ENCODE measurements around the gene PTPRO.
A peak's percentile ranks its signal among the peaks of the same experiment; 100 is the strongest.

The PTPRO gene

DNA sequence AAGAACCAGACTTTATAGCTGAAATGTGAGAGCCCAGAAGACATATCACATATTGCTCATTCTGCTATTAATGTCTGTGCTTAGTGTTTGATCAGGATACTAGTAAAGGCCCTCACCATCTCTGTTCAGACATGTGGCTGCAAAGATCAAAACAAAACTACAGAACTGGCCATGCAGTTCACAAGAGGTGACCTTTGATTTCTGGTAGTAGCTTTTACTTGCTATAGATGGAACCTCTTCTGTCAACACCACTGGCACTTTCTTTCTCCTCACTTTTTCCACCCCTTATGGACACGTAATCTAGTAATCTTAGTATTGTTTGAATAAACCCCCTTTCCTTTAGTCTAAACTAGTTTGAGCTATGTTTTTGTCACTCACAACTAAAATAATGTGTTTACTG is 252.0 kb downstream of the PTPRO start:
- DNase-seq: no peak

DNA sequence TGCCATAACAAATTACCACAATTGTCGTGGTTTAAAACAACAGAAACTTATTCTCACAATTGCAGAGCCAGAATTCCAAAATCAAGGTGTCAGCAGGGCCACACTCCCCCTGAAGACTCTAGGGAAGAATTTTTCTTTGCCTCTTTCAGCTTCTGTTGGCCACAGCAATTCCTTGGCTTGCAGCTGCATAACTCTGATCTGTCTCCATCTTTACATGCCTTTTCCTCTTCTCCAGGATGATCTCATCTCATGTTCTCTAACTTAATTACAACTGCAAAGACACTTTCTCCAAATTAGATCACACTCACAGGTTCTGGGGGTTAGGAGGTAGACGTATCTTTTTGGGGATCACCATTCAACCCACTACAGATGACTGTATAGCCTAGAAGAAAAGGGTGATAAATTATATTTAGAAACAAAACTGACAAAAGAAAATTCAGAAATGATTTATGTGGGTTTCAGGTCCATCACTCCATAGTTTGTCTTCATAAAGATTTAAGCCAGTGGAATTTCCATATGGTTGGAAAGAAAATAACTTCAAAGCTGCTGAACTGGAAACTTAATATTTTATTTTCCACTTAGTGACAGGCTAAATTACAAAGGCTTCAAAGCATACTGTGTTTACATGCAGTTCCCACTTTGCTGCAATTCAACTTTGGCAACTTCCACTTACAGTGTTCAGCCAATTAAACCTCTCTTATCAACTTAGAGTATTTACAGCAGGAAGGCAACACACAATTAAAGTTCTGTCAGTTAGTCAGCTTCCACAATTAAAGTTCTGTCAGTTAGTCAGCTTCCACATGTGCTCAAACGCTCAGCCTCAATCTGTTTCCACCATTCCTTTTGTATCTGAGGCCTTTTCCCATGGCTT is 253.6 kb downstream of the PTPRO start:
- no peak for DNase-seq

- no peak for DNase-seq
Observed at GRCh38 chr12:15580431-15580830, 258.1 kb downstream of the PTPRO start.

- no peak for DNase-seq
Observed at GRCh38 chr12:15581006-15581405, 258.7 kb downstream of the PTPRO start.

- no peak for DNase-seq
Observed at GRCh38 chr12:15583804-15584203, 261.5 kb downstream of the PTPRO start.

DNA sequence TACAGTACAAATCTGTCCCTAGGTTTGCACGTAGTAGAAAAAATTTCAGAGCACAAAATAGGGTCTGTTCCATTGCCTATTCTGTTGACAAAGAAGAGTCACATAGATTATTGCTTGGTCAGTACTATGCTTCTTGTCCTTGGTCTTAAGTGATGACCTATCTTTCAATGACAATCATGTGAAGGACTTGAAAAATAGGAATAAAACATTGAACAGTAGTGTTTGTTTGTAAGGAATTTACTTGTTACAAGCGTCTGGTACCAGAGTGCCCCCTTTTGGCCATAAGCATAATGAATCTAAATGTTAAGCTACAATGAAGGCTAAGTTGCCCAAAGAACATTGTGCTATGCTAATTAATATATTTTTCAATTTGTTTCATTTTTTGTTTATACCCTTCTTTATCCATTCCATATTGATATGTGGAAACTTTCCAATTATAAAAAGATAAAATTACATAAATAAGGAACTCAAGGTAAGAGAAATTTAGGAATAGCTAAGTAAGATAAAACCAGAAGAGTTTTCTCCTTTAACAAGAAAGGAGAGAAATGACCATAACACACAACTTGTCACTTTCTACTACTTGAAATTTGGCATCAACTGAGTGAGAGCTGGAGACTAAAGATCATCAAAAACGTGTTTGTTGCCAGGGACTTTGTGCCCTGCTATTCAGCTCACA is 262.2 kb downstream of the PTPRO start:
- DNase-seq: peak; percentile 46 to 79

DNA sequence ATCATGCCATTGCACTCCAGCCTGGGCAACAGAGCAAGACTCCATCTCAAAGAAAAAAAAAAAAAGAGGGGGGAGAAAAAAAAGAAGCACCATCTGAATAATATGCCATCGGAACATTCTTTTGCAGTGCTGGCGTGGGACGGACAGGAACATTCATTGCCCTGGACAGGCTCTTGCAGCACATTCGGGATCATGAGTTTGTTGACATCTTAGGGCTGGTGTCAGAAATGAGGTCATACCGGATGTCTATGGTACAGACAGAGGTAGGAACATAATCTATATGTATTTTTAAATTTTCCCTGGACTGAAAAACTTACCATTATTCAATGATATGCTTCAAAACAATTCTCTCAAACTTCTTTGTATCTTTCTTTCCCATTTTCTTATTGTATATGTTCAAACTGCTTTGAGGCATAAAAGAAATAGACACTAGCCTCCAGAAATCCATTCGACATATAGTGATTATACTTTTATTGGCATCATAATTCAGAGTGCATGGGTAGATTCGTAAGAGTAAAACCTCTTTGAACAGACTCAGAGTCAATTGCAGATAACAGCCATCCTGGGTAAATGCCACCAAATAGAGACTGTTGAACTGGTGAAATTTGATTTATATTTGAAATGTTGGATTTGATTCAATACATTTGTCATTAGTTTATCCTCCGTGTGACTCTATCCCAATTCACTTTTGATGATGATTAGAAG is 267.2 kb downstream of the PTPRO start:
- no peak for DNase-seq

- peak; percentile 58 to 59 for DNase-seq
Observed at GRCh38 chr12:15590180-15590826, 268.0 kb downstream of the PTPRO start.

- no peak for DNase-seq
Observed at GRCh38 chr12:15591811-15592210, 269.5 kb downstream of the PTPRO start.

- DNase-seq: no peak
Observed at GRCh38 chr12:15592934-15593333, 270.6 kb downstream of the PTPRO start.

DNA sequence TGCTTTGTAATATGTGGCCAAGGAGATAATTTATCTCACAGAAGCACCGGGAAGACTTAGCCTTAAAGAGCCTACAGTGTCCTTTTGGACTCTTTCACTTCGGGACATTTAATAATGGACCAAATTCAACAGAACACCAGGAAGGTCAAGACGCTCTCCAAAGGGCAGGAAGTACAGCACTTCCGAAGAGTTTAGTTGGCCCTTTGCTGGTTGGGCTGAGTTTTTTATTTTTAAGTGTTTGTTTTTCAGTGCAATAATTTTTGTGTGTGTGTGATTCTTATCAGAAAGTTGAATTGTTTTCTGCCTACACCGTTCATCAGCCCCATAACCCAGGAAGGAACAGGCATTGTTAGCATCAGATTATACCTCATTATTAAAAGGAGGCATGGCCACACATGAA is 273.9 kb downstream of the PTPRO start:
- DNase-seq: no peak

- no peak for DNase-seq
Observed at GRCh38 chr12:15597125-15597830, 275.0 kb downstream of the PTPRO start.

DNA sequence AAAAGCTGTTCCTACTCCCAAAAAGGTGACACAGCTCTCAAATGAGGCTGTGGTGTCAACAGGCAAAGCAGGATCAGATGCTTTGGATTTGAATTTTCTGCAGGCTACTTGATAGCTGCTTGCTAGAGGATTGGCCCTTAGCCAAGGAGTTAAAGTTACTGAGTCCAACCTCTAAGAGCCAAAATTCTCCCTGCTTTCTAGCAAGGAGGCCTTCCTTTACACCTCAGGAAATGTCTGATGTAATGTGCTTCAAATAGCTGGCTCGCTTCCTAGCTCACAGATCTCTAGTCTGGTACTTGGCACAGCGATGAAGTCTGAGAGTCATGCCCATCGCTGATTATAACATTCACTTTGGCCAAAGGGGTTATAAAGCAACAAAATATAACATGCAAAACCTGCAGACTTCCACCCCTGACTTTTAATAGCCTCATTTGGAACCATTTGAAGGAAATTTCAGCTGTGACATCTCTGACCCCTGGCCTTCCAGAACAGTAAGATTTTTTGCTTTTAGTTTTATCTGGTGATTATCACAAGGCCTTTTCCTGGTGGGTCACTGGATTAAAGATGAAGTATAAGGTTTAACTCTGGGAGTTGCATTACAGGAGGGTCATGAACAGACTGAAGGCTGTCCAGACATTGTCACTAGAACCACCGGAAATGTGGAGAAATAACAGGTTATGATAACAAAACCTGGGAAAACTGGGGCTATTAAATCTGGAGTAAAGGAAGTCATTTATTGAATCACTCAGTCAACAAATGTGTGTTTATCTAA is 277.1 kb downstream of the PTPRO start:
- no peak for DNase-seq

DNA sequence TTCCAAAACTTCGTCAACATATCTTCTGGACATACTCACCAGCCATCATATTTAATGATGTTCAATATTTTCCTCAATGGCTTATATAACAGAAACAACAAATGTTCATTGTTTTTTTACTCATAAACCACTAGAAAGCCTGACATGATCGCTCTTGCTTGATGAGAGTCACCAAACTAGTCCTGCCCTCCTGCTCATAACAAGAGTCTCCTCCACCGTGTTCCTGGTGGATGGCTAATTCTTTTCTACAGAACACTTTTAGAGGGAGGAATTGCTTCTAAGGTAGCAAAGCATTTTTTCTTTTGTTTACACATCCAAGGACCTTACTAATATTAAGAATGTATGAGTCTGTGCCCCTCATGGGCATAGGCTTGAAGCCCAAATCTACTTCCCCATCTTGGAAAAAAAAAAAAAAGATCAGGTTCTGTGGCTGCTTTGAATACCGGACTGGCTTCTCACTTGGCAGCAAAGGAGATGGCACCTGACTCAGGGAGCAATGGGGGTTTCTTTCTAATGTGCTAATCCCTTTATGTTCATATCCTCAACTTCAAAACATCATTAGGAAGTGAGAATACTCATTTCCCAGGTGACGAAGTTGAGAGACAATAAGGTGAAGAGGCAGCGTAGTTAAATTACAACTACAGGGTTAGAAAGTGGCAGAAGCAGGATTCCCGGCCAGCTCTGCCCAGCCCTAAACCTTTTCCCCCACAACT is 278.1 kb downstream of the PTPRO start:
- DNase-seq: no peak

DNA sequence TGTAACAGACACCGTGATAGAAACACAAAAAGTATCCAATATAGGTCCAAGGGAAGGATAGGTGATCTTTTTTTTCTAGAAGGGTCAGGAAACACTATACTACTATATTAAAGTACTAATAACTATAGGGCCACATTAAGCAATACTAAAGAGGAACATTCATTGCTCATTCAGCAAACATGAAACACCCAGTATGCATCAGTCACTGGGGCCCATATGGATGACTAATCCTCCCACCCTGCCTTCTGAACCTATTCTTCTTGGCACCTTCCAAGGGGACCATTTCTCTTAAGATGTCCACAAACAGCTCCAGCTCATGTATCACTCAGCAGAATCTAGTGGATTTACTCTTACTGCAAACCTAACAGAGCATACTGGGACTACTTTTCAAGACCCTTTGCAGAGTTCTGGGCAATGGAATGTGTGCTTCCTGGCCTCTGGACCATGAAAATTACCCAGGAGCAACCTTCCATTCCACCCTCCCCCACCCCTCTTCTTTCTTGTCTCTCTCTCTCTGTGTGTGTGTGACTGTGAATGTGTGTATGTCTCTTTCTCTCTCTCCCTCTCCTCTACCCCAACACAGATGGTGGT is 279.0 kb downstream of the PTPRO start:
- peak; percentile 11 to 23 for DNase-seq

GRCh38 chr12:15602051-15602672 is 279.9 kb downstream of the PTPRO start:
- no peak for DNase-seq

GRCh38 chr12:15603474-15604085 is 281.3 kb downstream of the PTPRO start:
- DNase-seq: no peak

DNA sequence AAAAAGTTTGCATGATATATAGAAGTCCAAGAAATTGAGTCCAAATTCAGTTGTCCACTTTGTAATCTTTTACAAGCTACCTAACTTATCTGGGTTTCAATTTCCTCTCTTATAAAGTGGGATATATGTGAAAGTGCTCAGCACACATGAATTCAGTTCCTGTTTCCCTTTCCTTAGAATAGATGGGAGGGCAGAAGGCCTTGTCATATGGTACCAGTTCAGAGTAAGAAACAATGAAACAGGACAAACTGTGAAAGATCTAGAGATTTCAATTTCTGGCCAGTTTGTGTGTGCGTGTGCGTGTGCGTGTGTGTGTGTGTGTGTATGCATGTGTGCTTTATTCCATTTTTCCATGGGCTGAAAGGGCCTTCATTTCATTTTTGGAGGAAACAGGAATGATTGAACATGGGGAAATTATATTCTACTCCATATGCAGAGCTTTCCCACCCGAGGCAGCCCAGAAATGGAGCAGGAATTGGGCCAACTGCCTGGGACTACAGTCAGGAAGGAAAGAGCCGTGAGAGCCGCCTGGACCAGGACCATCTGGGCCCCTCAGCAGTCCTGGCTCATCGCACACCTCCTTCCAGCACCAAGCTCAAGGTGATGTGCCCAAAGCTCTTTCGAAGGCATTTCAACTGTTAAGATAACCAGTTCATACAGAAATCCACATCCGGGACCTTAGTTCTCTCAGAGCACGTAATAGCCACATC is 283.7 kb downstream of the PTPRO start:
- no peak for DNase-seq

- no peak for DNase-seq
Observed at GRCh38 chr12:15608406-15608805, 286.1 kb downstream of the PTPRO start.
